ENCODE data around the gene SLC35F1.
"Not testable (repeated sequence)": the region's sequence is repeated elsewhere in the genome, so short reads cannot be mapped to it uniquely, and the experiment has no call there.

Gene SLC35F1

DNA sequence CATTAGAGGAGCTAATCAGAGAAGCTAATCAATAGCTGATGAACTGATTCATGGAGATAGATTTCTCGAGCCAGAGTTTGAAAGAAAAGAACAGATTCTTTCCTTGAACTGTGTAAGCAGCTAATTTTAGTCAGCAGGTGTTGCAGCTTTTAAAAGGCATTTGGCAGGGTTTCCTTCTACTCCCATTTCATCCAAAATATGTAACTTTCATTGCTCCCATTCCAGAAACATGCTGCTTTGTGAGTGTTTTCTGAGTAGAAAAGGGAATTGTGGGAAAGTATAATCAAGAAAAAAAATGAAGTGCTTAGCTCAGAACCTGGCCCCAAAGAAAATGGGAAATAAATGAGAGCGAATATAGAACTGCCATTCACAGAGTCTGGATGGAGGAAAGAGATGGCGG is 20.8 kb downstream of the SLC35F1 start:
- DNase-seq (ENCODE audit: low read depth) = no peak

GRCh38 chr6:117928833-117929232 is 21.8 kb downstream of the SLC35F1 start:
- no peak for DNase-seq (ENCODE audit: low read depth)

DNA sequence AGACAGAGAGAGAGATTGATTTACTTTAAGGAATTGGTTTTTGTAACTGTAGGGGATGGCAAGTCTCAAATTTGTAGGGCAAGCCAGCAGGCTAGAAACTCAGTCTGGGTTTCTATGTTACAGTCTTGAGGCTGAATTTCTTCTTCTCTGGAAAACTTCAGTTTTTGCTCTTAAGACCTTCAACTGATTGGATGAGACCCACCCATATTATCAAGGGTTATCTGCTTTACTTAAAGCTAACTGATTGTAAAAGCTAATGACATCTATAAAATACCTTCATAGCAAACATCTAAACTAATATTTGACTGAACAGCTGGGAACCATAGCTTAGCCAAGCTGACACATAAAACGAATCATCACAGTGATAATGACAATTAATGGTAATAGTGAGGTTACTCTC is 22.4 kb downstream of the SLC35F1 start:
- DNase-seq (ENCODE audit: low read depth) = no peak

DNA sequence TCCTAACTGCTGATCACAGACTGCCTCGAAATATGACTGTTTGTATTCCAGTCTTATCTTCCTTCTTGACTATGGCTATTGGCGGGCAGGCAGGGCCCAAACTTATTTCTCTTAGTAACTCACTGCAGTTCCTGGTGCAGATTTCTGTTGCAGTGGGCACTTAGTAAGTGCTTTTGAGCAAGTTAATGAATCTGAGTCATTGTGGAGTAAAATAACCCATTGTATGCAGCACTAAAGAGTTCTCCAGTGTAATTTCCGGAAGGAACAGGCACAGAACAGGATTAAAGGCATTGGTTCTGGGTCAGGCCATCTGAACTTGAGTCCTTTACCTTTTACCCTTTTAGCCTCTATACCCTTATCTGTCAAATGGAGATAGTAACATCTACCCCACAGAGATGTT is 23.6 kb downstream of the SLC35F1 start:
- DNase-seq (ENCODE audit: low read depth) = no peak

GRCh38 chr6:117932001-117932400 is 24.9 kb downstream of the SLC35F1 start:
- no peak for DNase-seq (ENCODE audit: low read depth)

DNA sequence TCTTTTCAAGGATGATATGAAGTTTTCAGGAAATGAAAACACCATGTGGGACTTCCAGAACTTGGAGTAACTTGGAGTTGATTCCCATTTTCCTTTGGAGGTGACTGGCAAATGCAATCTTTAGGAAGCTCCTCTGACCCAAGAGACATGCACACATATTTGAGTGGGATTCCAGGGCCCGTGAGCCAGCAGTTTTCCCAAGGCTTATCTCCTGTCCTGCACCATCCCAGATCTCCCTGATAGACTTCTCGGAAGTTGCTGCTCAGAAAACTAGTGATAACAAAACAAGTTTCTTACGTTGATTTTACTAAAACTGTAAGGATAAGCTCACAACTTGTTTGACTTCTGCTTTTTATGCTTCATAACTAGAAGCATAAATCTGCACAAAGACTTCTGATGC is 25.6 kb downstream of the SLC35F1 start:
- DNase-seq (ENCODE audit: low read depth) = no peak

- no peak for DNase-seq (ENCODE audit: low read depth)
These were observed 26.4 kb downstream of the SLC35F1 start for GRCh38 chr6:117933471-117933870.

GRCh38 chr6:117938311-117938995 is 31.4 kb downstream of the SLC35F1 start:
- no peak for DNase-seq (ENCODE audit: low read depth)

DNA sequence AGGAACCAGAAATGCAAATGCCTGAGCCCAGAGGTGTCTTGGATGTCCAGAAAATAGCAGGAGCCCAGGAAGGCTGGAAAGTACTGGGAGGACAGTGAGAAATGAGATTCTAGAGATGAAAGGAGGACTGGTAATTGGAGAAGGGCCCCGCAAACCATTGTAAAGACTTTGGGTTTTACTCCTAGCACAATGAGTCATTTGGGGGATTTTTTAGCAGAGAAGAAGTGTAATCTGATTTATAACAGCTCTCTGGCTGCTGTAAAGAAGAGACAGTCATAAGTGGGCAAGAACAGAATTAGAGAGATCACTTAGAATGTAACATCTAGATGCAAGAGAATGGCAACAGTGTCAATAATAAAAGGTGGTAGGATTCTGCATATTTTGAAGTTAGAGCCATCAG is 40.2 kb downstream of the SLC35F1 start:
- DNase-seq (ENCODE audit: low read depth) = no peak

DNA sequence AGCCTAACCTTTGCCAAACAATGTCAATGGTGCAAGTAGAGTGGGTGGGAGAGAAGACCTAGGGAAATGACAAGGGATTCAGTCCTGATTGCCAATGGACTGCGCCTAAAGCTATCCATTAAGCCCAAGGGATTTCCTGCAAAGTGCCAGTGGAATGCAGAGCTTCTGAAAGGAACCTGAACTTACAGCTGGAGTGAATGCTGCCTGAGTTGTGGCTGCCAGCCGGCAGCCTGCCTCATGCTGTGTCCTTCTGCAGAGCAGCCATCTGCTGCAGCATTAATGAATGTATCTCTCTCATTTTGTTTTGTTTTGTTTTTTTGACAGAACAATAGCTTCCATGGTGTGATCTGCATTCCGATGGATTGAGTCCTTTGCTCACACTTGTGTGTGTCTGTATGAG is 44.7 kb downstream of the SLC35F1 start:
- DNase-seq (ENCODE audit: low read depth) = no peak

DNA sequence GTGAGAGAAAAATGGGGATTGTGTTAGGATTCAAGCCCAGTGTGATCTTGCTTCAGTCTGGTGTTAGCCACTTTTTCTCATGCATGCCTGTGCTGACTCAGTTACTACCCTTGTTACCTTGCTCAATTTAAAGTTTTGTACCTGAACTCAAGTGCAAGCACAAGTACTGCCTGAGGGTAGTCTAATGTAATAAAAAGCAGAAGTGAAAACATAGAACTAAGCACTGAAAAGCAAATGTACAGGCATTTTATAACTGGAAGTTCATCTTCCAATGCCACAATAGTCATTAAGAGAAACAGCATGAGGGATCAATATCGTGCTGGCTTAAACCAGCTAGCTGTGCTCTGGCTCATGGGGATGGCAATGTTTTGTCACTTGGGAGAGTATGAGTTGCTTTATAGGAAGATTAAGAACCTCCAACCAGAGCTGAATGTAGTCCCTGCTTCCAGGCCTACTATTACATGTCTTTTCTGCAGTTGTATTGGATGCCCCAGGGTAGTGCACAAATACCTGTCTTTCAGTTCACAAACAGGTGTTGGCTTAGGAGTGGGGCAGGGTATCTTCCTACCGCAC is 48.7 kb downstream of the SLC35F1 start:
- no peak for DNase-seq (ENCODE audit: low read depth)

- DNase-seq (ENCODE audit: low read depth) = no peak
These were observed 49.3 kb downstream of the SLC35F1 start for GRCh38 chr6:117956386-117956785.

DNA sequence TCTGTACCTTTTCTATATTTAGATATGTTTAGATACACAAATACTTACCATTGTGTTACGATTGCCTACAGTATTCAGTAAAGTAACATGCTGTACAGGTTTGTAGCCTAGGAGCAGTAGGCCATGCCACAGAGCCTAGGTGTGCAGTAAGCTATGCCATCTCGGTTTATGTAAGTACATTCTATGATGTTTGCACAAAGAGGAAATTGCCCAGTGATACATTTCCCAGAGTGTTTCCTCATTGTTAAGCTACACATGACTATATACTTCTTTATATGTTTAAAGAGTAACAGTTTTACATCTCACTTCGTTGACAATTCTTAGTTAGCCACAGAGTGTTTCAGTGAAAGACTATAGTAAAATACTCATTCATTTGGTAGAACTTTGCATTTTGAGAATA is 51.5 kb downstream of the SLC35F1 start:
- no peak for DNase-seq (ENCODE audit: low read depth)

DNA sequence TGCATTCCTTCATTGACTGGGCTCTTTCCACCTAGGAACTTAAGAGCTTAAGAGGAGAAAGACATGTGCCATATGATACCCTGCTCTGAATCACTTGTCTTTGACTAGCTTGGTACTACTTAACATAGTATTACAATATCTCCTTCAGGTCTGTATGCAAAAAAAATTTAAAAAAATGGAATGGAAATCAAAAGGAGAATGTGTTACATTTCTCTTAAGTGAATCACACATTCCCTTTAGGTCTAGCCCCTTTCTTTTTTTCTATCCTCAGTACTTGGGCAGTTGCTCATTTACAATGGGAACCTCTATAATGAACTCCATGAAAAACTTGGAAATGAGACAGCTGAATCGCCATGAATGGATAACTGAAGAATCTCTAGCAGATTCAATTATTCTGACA is 53.8 kb downstream of the SLC35F1 start:
- no peak for DNase-seq (ENCODE audit: low read depth)

- DNase-seq (ENCODE audit: low read depth) = no peak
These were observed 54.2 kb downstream of the SLC35F1 start for GRCh38 chr6:117961301-117961700.

- DNase-seq (ENCODE audit: low read depth) = not testable (repeated sequence)
These were observed 58.7 kb downstream of the SLC35F1 start for GRCh38 chr6:117965763-117966162.

- no peak for DNase-seq (ENCODE audit: low read depth)
These were observed 64.6 kb downstream of the SLC35F1 start for GRCh38 chr6:117971637-117972036.

GRCh38 chr6:117974914-117975627 is 68.0 kb downstream of the SLC35F1 start:
- no peak for DNase-seq (ENCODE audit: low read depth)

DNA sequence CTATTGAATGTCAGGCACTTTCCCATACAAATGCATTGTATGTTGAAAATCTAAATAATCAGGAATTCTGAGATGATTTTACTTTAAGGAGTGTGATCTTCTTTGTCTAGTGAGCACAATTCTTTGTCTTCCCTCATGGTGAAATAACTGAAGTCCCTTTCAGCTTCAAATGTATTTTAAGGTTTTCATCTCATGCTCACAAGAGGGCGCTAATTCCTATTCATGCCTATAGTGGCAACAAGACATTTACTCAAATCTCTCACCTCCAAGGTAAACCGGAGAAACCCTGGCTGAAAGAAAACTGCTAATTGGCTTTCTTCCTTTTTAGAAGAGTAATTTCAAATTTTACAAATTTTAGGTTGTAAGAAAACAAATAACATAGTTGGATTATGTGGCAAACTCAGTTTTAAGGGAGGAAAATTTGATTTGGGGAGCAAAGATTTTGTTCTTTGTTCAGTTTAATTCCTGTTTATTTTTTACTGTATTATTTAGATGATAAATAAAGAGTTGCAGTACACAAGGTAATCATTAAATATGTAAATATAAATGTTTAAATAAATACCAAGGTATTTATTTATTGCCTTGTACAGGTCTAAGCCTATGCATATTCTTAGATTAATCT is 69.1 kb downstream of the SLC35F1 start:
- no peak for DNase-seq (ENCODE audit: low read depth)

DNA sequence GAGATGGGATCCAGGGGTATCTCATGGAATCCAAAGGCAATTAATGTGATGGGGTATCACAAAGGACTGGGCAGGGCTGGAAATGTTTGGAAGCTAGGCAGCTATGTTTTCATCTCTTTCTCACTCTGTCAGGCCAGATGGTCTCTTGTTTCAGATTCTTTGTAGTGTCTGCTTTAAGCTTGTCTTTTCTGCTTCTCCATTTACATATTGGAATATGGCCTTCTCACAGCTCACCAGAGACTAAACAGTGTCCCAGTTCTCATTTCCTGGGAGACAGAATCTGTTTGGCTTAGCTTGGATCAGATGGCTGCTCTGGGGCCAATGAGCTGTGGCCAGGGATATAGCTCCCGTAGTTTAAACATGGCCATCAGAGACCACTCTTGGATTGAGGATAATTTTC is 78.9 kb downstream of the SLC35F1 start:
- no peak for DNase-seq (ENCODE audit: low read depth)

- DNase-seq (ENCODE audit: low read depth) = no peak
These were observed 79.3 kb downstream of the SLC35F1 start for GRCh38 chr6:117986396-117986795.

- DNase-seq (ENCODE audit: low read depth) = no peak
These were observed 82.0 kb downstream of the SLC35F1 start for GRCh38 chr6:117989086-117989485.

DNA sequence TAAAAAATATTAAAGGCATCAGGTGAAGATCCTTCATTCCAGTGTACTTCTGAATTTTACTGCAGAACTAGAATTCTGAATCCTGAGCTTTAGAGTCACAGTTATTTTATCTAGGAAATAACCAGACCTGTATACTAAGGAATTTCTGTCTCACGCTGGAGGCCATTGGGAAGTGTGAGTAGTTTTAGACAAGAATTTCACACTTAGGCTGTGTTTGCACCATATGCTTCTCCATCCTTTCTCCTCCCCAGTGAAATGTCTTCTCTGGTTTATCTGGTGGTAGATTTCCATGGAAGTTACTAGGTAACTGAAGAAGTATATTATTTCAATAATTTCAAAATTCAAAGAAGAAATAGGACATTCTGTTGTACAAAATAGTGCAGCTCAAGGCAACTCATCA is 83.1 kb downstream of the SLC35F1 start:
- DNase-seq (ENCODE audit: low read depth) = no peak
